Measurements from ENCODE around the gene ACR. TPM values are rescaled to one million over a fixed set of nuclear protein-coding genes. Genes with fewer than 3 reads are reported as not detected.

Gene ACR
- polyA plus RNA-seq, 1 of the 3 experiments (the other 2 are of a cell fraction), result 0.15 TPM

GRCh38 chr22:50708474-50708873, 29.5 kb upstream of the ACR start (continued):
- TF ChIP-seq ZBTB33 (IDR thresholded peaks at IDR 0.05; ENCODE audit: borderline replicate concordance, low read depth) (no peak), GATA2 (CRISPR knock-in tag; IDR thresholded peaks at IDR 0.05) (no peak), TEAD4 (IDR thresholded peaks at IDR 0.05; ENCODE audit: borderline replicate concordance, insufficient read depth) (no peak)

- 95% methylated on average over 5 of the region's 6 CpGs for WGBS (ENCODE audit: low lambda C conversion rate)
- Histone ChIP-seq H3F3A (replicated peaks; ENCODE audit: insufficient read depth) (peaks cover 5% of the 10 kb centered on the region), H3K4me3 (ENCODE audit: low read depth in 2 of 2, low read length in 1 of 2) (no peak overlapping the region), H3K27ac (ENCODE audit: low read depth in 2 of 2, low read length in 1 of 2) (no peak overlapping the region), H3K4me2 (no peak overlapping the region), H3K79me2 (ENCODE audit: insufficient read depth) (no peaks in the 10 kb centered on the region), H3K36me3 (replicated peaks in 1 of 2; ENCODE audit: control insufficient read depth in 1 of 2, insufficient read depth in 2 of 2, low read length in 1 of 2) (no peaks in the 10 kb centered on the region), H2AFZ (ENCODE audit: low read depth) (no peak overlapping the region), H3K27me3 (ENCODE audit: insufficient read depth) (no peaks in the 10 kb centered on the region), H4K20me1 (ENCODE audit: insufficient read depth) (no peaks in the 10 kb centered on the region), H3K4me1 (ENCODE audit: control insufficient read depth in 1 of 2, insufficient read depth in 2 of 2, low read depth in 1 of 2, low read length in 1 of 2) (peaks cover 0 to 4% of the 10 kb centered on the region in 2 experiments; a peak in 1 of 4 replicates), H3K9me3 (no peaks in the 10 kb centered on the region), H3K9me2 (no peaks in the 10 kb centered on the region), H3K9ac (no peak overlapping the region)
- ChIA-PET CTCF (no interaction called here), POLR2A (no interaction called here)
- no peak for TF ChIP-seq SIN3A (IDR thresholded peaks at IDR 0.05; ENCODE audit: borderline replicate concordance, low read depth, low read length)
- no peak for TF ChIP-seq FOXM1 (IDR thresholded peaks at IDR 0.05; ENCODE audit: low read depth)
- TF ChIP-seq TAF1 (IDR thresholded peaks at IDR 0.05; ENCODE audit: borderline replicate concordance, low read depth, low read length), result no peak
- no peak for TF ChIP-seq JUND (IDR thresholded peaks at IDR 0.05)
- no peak for TF ChIP-seq ELF1 (IDR thresholded peaks at IDR 0.05)
- no peak for TF ChIP-seq SMC3 (IDR thresholded peaks at IDR 0.05; ENCODE audit: low read depth, low read length)
- TF ChIP-seq EZH2phosphoT487 (IDR thresholded peaks at IDR 0.05; ENCODE audit: borderline replicate concordance, low read depth), result no peak
- TF ChIP-seq PBX3 (IDR thresholded peaks at IDR 0.05), result no peak
- no peak for TF ChIP-seq CHD2 (IDR thresholded peaks at IDR 0.05; ENCODE audit: low read length, partially characterized antibody)
- no peak for TF ChIP-seq RCOR1 (IDR thresholded peaks at IDR 0.05; ENCODE audit: low read length)
- no peak for TF ChIP-seq TEAD4 (IDR thresholded peaks at IDR 0.05; ENCODE audit: borderline replicate concordance, insufficient read depth)
- no peak for TF ChIP-seq CTCF (IDR thresholded peaks at IDR 0.05)
- DNase-seq, result no peak
Observed at GRCh38 chr22:50708996-50709395, 29.0 kb upstream of the ACR start.
